H1 (cell line): ENCODE results near the gene DLG4. TPM values are rescaled to one million over a fixed set of nuclear protein-coding genes. Genes with fewer than 3 reads are reported as not detected.

Experiments used
- HDAC2 ChIP-seq, 2 experiments: fragments of 300-600 bp in 1 of 2; sonication (generic) in 1 of 2; IDR thresholded peaks; 2 replicates each; pipeline ENCODE4 v1.6.1; 2011 to 2012; ENCODE audit warnings: low read depth in 2 of 2, low read length in 2 of 2, mild to moderate bottlenecking in 2 of 2, moderate library complexity in 2 of 2, borderline replicate concordance in 1 of 2, inconsistent platforms in 1 of 2
- HDAC6 ChIP-seq: IDR thresholded peaks from one replicate; pipeline ENCODE4 v1.7.1; 2012; ENCODE audit warnings: low read depth, mild to moderate bottlenecking, inconsistent platforms, low read length, moderate library complexity
- JUND ChIP-seq: IDR thresholded peaks from 2 replicates; pipeline ENCODE4 v1.6.1; 2011; ENCODE audit warnings: mild to moderate bottlenecking, improper control_type of control experiment, low read length
- RFX5 ChIP-seq: IDR thresholded peaks from 2 replicates; pipeline ENCODE4 v1.6.1; 2011; ENCODE audit warnings: low read depth, low read length, improper control_type of control experiment, borderline replicate concordance
- TBP ChIP-seq: IDR thresholded peaks from 2 replicates; pipeline ENCODE4 v1.6.1; 2011; ENCODE audit warnings: low read depth, low read length, improper control_type of control experiment
- polyA plus RNA-seq, 7 experiments: library from polyadenylated mRNA; depleted of rRNA in 3 of 7; stranded (reverse) in 5 of 7; unstranded in 2 of 7; fragments of >200 nt in 5 of 7; fragments of 200-250 nt in 2 of 7; gene quantifications; 1 replicate in 5 of 7; 2 replicates in 1 of 7; 4 replicates in 1 of 7; pipeline versions ENCODE4 v1.2.1 to v1.2.3, GENCODE V29; 2011 to 2013; ENCODE audit warnings: missing spikeins in 2 of 7, mixed read lengths in 2 of 7
- total RNA-seq: library from RNA; stranded (reverse); fragmentation: NEBNext Ultra II Directional; extraction: Animal tissue kit (Norgen Biotek cat#: 25700); gene quantifications from 2 replicates; pipeline ENCODE4 v1.2.1, GENCODE V29; 2021
- TF ChIP-seq, protein P1 (sequence below): fragments of 300-600 bp; sonication (generic); IDR thresholded peaks from 2 replicates; pipeline ENCODE4 v1.7.1; 2012; ENCODE audit warnings: low read length, moderate library complexity, mild to moderate bottlenecking, inconsistent platforms; ENCODE audit not compliant: insufficient replicate concordance
- TF ChIP-seq, protein P2 (sequence below): IDR thresholded peaks from 2 replicates; pipeline ENCODE4 v1.6.1; 2012; ENCODE audit warnings: inconsistent platforms

The DLG4 gene
- total and polyA plus RNA-seq, 2 of the 8 experiments (the other 6 are each of a cell fraction or from before 2014, with no cell fraction given): 18.9 to 45.9 TPM

GRCh38 chr17:7234083-7234951 lies 14.7 kb upstream of the DLG4 start, which contains the start of gene DVL2 (continued):
- TF ChIP-seq, protein P1, sequence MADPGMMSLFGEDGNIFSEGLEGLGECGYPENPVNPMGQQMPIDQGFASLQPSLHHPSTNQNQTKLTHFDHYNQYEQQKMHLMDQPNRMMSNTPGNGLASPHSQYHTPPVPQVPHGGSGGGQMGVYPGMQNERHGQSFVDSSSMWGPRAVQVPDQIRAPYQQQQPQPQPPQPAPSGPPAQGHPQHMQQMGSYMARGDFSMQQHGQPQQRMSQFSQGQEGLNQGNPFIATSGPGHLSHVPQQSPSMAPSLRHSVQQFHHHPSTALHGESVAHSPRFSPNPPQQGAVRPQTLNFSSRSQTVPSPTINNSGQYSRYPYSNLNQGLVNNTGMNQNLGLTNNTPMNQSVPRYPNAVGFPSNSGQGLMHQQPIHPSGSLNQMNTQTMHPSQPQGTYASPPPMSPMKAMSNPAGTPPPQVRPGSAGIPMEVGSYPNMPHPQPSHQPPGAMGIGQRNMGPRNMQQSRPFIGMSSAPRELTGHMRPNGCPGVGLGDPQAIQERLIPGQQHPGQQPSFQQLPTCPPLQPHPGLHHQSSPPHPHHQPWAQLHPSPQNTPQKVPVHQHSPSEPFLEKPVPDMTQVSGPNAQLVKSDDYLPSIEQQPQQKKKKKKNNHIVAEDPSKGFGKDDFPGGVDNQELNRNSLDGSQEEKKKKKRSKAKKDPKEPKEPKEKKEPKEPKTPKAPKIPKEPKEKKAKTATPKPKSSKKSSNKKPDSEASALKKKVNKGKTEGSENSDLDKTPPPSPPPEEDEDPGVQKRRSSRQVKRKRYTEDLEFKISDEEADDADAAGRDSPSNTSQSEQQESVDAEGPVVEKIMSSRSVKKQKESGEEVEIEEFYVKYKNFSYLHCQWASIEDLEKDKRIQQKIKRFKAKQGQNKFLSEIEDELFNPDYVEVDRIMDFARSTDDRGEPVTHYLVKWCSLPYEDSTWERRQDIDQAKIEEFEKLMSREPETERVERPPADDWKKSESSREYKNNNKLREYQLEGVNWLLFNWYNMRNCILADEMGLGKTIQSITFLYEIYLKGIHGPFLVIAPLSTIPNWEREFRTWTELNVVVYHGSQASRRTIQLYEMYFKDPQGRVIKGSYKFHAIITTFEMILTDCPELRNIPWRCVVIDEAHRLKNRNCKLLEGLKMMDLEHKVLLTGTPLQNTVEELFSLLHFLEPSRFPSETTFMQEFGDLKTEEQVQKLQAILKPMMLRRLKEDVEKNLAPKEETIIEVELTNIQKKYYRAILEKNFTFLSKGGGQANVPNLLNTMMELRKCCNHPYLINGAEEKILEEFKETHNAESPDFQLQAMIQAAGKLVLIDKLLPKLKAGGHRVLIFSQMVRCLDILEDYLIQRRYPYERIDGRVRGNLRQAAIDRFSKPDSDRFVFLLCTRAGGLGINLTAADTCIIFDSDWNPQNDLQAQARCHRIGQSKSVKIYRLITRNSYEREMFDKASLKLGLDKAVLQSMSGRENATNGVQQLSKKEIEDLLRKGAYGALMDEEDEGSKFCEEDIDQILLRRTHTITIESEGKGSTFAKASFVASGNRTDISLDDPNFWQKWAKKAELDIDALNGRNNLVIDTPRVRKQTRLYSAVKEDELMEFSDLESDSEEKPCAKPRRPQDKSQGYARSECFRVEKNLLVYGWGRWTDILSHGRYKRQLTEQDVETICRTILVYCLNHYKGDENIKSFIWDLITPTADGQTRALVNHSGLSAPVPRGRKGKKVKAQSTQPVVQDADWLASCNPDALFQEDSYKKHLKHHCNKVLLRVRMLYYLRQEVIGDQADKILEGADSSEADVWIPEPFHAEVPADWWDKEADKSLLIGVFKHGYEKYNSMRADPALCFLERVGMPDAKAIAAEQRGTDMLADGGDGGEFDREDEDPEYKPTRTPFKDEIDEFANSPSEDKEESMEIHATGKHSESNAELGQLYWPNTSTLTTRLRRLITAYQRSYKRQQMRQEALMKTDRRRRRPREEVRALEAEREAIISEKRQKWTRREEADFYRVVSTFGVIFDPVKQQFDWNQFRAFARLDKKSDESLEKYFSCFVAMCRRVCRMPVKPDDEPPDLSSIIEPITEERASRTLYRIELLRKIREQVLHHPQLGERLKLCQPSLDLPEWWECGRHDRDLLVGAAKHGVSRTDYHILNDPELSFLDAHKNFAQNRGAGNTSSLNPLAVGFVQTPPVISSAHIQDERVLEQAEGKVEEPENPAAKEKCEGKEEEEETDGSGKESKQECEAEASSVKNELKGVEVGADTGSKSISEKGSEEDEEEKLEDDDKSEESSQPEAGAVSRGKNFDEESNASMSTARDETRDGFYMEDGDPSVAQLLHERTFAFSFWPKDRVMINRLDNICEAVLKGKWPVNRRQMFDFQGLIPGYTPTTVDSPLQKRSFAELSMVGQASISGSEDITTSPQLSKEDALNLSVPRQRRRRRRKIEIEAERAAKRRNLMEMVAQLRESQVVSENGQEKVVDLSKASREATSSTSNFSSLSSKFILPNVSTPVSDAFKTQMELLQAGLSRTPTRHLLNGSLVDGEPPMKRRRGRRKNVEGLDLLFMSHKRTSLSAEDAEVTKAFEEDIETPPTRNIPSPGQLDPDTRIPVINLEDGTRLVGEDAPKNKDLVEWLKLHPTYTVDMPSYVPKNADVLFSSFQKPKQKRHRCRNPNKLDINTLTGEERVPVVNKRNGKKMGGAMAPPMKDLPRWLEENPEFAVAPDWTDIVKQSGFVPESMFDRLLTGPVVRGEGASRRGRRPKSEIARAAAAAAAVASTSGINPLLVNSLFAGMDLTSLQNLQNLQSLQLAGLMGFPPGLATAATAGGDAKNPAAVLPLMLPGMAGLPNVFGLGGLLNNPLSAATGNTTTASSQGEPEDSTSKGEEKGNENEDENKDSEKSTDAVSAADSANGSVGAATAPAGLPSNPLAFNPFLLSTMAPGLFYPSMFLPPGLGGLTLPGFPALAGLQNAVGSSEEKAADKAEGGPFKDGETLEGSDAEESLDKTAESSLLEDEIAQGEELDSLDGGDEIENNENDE: no peak
- TF ChIP-seq TBP (peak; percentile 47; the same call in 1 of the 2 replicates), HDAC6 (no peak), JUND (no peak), RFX5 (no peak), HDAC2 (IDR thresholded peaks at IDR 0.05; ENCODE audit: borderline replicate concordance in 1 of 2, low read depth in 2 of 2, low read length in 2 of 2) (0 out of 4 replicates have a peak, but pooled peaks of 1 of the 2 experiments have one; percentile 52)
- TF ChIP-seq, protein P2, sequence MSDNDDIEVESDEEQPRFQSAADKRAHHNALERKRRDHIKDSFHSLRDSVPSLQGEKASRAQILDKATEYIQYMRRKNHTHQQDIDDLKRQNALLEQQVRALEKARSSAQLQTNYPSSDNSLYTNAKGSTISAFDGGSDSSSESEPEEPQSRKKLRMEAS: peak; percentile 93
